Type B pancreatic cell (in vitro differentiated cells): ENCODE results near the gene OGT. TPM values are rescaled to one million over a fixed set of nuclear protein-coding genes. Genes with fewer than 3 reads are reported as not detected.

Source experiments
- DNase-seq: peaks from one replicate; pipeline ENCODE4 v3.0.0; 2021; ENCODE audit warnings: mixed read lengths; ENCODE audit not compliant: unreplicated experiment; ENCODE audit errors: extremely low spot score
- H3K27ac Mint-ChIP-seq: 2 replicates; pipeline ENCODE4 v1.8.0; 2021; ENCODE audit warnings: mild to moderate bottlenecking, mixed read lengths
- H3K27me3 Mint-ChIP-seq: 2 replicates; pipeline ENCODE4 v1.8.0; 2021; ENCODE audit warnings: mixed read lengths
- H3K36me3 Mint-ChIP-seq: 2 replicates; pipeline ENCODE4 v1.8.0; 2021; ENCODE audit warnings: mixed read lengths
- H3K4me1 Mint-ChIP-seq: one replicate; pipeline ENCODE4 v1.8.0; 2021; ENCODE audit warnings: mixed read lengths; ENCODE audit not compliant: unreplicated experiment
- H3K4me3 Mint-ChIP-seq: 2 replicates; pipeline ENCODE4 v1.8.0; 2021; ENCODE audit warnings: mild to moderate bottlenecking, mixed read lengths
- H3K9me3 Mint-ChIP-seq: 2 replicates; pipeline ENCODE4 v1.8.0; 2021; ENCODE audit warnings: mixed read lengths
- total RNA-seq: library from RNA; stranded (reverse); gene quantifications from 2 replicates; pipeline ENCODE4 v1.2.1, GENCODE V29; 2021; ENCODE audit warnings: low replicate concordance
- TF ChIP-seq, protein P1 (sequence below): fragments of 200-600 bp; sonication (generic); conservative IDR thresholded peaks from 2 replicates; pipeline ENCODE4 v1.5.0; 2021; ENCODE audit warnings: antibody characterized with exemption, mild to moderate bottlenecking

The OGT gene
- total RNA-seq, 1 donor from 2014 or later, result 180 TPM

GRCh38 chrX:71542411-71542810 is 9.5 kb downstream of the OGT start:
- Mint-ChIP-seq H3K4me1 (peaks cover 4% of the 10 kb centered on the region), H3K4me3 (no peak overlapping the region), H3K27me3 (no peaks in the 10 kb centered on the region), H3K36me3 (peaks cover 15% of the 10 kb centered on the region), H3K27ac (no peak overlapping the region), H3K9me3 (no peaks in the 10 kb centered on the region)
- no peak for DNase-seq
- TF ChIP-seq, protein P1, sequence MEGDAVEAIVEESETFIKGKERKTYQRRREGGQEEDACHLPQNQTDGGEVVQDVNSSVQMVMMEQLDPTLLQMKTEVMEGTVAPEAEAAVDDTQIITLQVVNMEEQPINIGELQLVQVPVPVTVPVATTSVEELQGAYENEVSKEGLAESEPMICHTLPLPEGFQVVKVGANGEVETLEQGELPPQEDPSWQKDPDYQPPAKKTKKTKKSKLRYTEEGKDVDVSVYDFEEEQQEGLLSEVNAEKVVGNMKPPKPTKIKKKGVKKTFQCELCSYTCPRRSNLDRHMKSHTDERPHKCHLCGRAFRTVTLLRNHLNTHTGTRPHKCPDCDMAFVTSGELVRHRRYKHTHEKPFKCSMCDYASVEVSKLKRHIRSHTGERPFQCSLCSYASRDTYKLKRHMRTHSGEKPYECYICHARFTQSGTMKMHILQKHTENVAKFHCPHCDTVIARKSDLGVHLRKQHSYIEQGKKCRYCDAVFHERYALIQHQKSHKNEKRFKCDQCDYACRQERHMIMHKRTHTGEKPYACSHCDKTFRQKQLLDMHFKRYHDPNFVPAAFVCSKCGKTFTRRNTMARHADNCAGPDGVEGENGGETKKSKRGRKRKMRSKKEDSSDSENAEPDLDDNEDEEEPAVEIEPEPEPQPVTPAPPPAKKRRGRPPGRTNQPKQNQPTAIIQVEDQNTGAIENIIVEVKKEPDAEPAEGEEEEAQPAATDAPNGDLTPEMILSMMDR, result no peak

DNA sequence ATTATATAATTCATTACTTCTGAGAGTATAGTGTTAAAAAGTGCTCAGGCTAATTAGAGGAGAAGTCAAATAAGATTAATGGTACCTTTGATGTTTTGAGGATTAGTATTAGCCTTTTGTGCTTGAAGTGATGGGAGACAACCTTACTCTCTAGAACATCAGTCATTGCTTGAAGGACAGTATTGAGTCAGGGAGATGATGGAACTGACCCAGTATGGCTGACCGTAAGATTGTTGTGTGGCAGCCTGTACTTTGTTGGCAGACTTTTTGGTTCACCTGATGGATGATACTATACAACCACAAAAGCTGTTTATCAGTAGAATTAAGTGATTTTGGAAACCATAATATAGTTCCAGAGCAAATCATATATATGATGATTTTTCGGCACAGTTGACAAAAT is 9.9 kb downstream of the OGT start:
- Mint-ChIP-seq H3K27ac (no peak overlapping the region), H3K27me3 (no peaks in the 10 kb centered on the region), H3K9me3 (no peaks in the 10 kb centered on the region), H3K4me3 (no peak overlapping the region), H3K4me1 (peaks cover 4% of the 10 kb centered on the region), H3K36me3 (peaks cover 16% of the 10 kb centered on the region)
- DNase-seq, result no peak
- TF ChIP-seq, protein P1, result no peak

GRCh38 chrX:71543316-71543715 is 10.4 kb downstream of the OGT start:
- H3K4me1 Mint-ChIP-seq, result peaks cover 4% of the 10 kb centered on the region

DNA sequence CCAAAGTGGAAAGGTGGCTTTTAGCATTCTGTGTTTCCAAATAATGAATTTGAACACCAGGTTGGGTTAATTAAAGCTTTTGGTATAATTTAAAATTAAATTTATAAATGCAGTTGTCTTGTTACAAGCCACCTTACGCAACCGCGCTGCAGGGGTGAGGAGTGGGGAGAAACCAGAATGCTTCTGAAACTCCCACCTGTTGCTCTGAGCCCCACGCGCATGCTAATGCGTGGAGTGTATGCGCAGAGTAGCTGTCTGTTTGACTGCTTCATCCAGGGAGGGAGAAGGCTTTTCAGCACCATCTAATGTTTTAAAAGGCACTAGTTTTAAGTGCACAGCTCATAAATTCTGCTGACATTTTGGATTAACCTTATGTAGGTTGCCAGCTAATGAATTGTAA is 12.5 kb downstream of the OGT start:
- TF ChIP-seq, protein P1, result no peak
- Mint-ChIP-seq H3K4me1 (no peaks in the 10 kb centered on the region), H3K4me3 (no peak overlapping the region), H3K9me3 (no peaks in the 10 kb centered on the region), H3K36me3 (peaks cover 15% of the 10 kb centered on the region), H3K27me3 (no peaks in the 10 kb centered on the region), H3K27ac (no peak overlapping the region)
- DNase-seq, result no peak

More at GRCh38 chrX:71543316-71543715, 10.4 kb downstream of the OGT start:
- TF ChIP-seq, protein P1, result no peak
- no peaks in the 10 kb centered on the region for H3K27me3 Mint-ChIP-seq
- no peak for DNase-seq
- no peak overlapping the region for H3K4me3 Mint-ChIP-seq
- H3K9me3 Mint-ChIP-seq, result no peaks in the 10 kb centered on the region
- H3K27ac Mint-ChIP-seq, result no peak overlapping the region
- peaks cover 19% of the 10 kb centered on the region for H3K36me3 Mint-ChIP-seq

- Mint-ChIP-seq H3K9me3 (no peaks in the 10 kb centered on the region), H3K4me3 (no peak overlapping the region), H3K27me3 (no peaks in the 10 kb centered on the region), H3K27ac (no peak overlapping the region), H3K4me1 (no peaks in the 10 kb centered on the region), H3K36me3 (peaks cover 11% of the 10 kb centered on the region)
- no peak for DNase-seq
- TF ChIP-seq, protein P1, result no peak
These were observed 14.0 kb downstream of the OGT start for GRCh38 chrX:71546879-71547278.

- Mint-ChIP-seq H3K27me3 (no peaks in the 10 kb centered on the region), H3K4me1 (no peaks in the 10 kb centered on the region), H3K9me3 (no peaks in the 10 kb centered on the region), H3K27ac (no peak overlapping the region), H3K4me3 (no peak overlapping the region), H3K36me3 (peaks cover 11% of the 10 kb centered on the region)
- DNase-seq, result no peak
- TF ChIP-seq, protein P1, result no peak
These were observed 14.4 kb downstream of the OGT start for GRCh38 chrX:71547339-71547738.
